HepG2 (cell line): Measurements from ENCODE around the gene YTHDF1. TPM values are rescaled to one million over a fixed set of nuclear protein-coding genes. Genes with fewer than 3 reads are reported as not detected.

Experiments
- BCL6 ChIP-seq: IDR thresholded peaks from 2 replicates; pipeline ENCODE4 v1.6.1; 2016; ENCODE audit warnings: missing genetic modification reagents, missing compliant biosample characterization
- CTCF ChIP-seq: sonication (generic); formaldehyde crosslinking; IDR thresholded peaks from 2 replicates; pipeline ENCODE4 v1.5.0; 2020; ENCODE audit warnings: mild to moderate bottlenecking, missing genetic modification reagents, moderate library complexity
- DNMT3B ChIP-seq: conservative IDR thresholded peaks from 2 replicates; pipeline ENCODE4 v1.6.1; 2016; ENCODE audit warnings: missing biosample characterization, control low read depth
- ELF4 ChIP-seq: sonication (generic); formaldehyde crosslinking; IDR thresholded peaks from 2 replicates; pipeline ENCODE4 v1.5.0; 2020; ENCODE audit warnings: missing genetic modification reagents, mild to moderate bottlenecking, moderate library complexity, borderline replicate concordance
- NFAT5 ChIP-seq: sonication (generic); formaldehyde crosslinking; IDR thresholded peaks from 2 replicates; pipeline ENCODE4 v1.4.0; 2020; ENCODE audit warnings: missing genetic modification reagents
- NONO ChIP-seq, 2 experiments: fragments of 450-650 bp in 1 of 2; sonication (generic) in 1 of 2; formaldehyde crosslinking in 1 of 2; IDR thresholded peaks in 1 of 2; conservative IDR thresholded peaks in 1 of 2; 2 replicates each; pipeline versions ENCODE4 v1.6.1 to v1.8.0; 2017 to 2022; ENCODE audit warnings: mild to moderate bottlenecking in 1 of 2, missing genetic modification reagents in 1 of 2, moderate library complexity in 1 of 2
- SMAD9 ChIP-seq: sonication (generic); formaldehyde crosslinking; IDR thresholded peaks from 2 replicates; pipeline ENCODE4 v1.5.1; 2020; ENCODE audit warnings: mild to moderate bottlenecking, missing genetic modification reagents
- ZNF224 ChIP-seq: sonication (generic); formaldehyde crosslinking; IDR thresholded peaks from 2 replicates; pipeline ENCODE4 v1.5.0; 2020; ENCODE audit warnings: mild to moderate bottlenecking, missing genetic modification reagents
- ZNF235 ChIP-seq: sonication (generic); formaldehyde crosslinking; IDR thresholded peaks from 2 replicates; pipeline ENCODE4 v1.8.1; 2023; ENCODE audit warnings: mild to moderate bottlenecking, missing genetic modification reagents, borderline replicate concordance
- ZNF407 ChIP-seq: sonication (generic); formaldehyde crosslinking; IDR thresholded peaks from one replicate; pipeline ENCODE4 v1.5.1; 2020; ENCODE audit warnings: mild to moderate bottlenecking, missing genetic modification reagents; ENCODE audit errors: not compliant biosample characterization
- ZNF777 ChIP-seq: sonication (generic); formaldehyde crosslinking; IDR thresholded peaks from 2 replicates; pipeline ENCODE4 v1.4.0; 2020; ENCODE audit warnings: missing genetic modification reagents
- ZNF850 ChIP-seq: sonication (generic); formaldehyde crosslinking; conservative IDR thresholded peaks from 2 replicates; pipeline ENCODE4 v1.9.0; 2021; ENCODE audit warnings: mild to moderate bottlenecking, missing genetic modification reagents
- ZSCAN12 ChIP-seq: sonication (generic); formaldehyde crosslinking; IDR thresholded peaks from 2 replicates; pipeline ENCODE4 v1.9.0; 2021; ENCODE audit warnings: mild to moderate bottlenecking, missing genetic modification reagents
- polyA plus RNA-seq, 8 experiments: library from polyadenylated mRNA; depleted of rRNA in 3 of 8; stranded (reverse) in 7 of 8; unstranded in 1 of 8; fragments of >200 nt; fragmentation: Illumina TruSeq in 4 of 8; extraction: Trizol in 4 of 8; gene quantifications; 2 replicates each; pipeline versions ENCODE4 v1.2.1 to v1.2.3, GENCODE V29; 2011 to 2016; ENCODE audit warnings: low read depth in 4 of 8, missing spikeins in 1 of 8, mixed read lengths in 1 of 8; ENCODE audit not compliant: insufficient read depth in 1 of 8
- total RNA-seq, 5 experiments: library from RNA; depleted of rRNA; stranded (reverse); fragments of >200 nt; fragmentation: Illumina TruSeq; extraction: Trizol; gene quantifications; 2 replicates each; pipeline ENCODE4 v1.2.3, GENCODE V29; 2016; ENCODE audit warnings: low read depth in 1 of 5

The YTHDF1 gene
- total and polyA plus RNA-seq, 2 of the 13 experiments (the other 11 are each of a cell fraction or from before 2014, with no cell fraction given): 34.5 to 37.7 TPM

GRCh38 chr20:63256954-63257353 is 41.0 kb upstream of the YTHDF1 start (continued):
- TF ChIP-seq CTCF (CRISPR knock-in tag): 0 out of 2 replicates have a peak, but pooled peaks have one; percentile 5
- no peak for TF ChIP-seq ZSCAN12 (CRISPR knock-in tag)
- TF ChIP-seq ZNF235 (CRISPR knock-in tag): no peak
- TF ChIP-seq ELF4 (CRISPR knock-in tag): no peak
- TF ChIP-seq ZNF850 (CRISPR knock-in tag): no peak
- no peak for TF ChIP-seq ZNF777 (CRISPR knock-in tag)
- TF ChIP-seq SMAD9 (CRISPR knock-in tag): no peak
- no peak for TF ChIP-seq BCL6
- no peak for TF ChIP-seq NONO (IDR thresholded peaks at IDR 0.05)
- TF ChIP-seq NONO (CRISPR knock-in tag; conservative IDR thresholded peaks at IDR 0.05): no peak
- no peak for TF ChIP-seq ZNF407
- no peak for TF ChIP-seq ZNF224 (CRISPR knock-in tag)
- no peak for TF ChIP-seq NFAT5
- no peak for TF ChIP-seq DNMT3B (CRISPR knock-in tag)
